GM18508 (cell line): Measurements from ENCODE around the gene CPE.

Experiments used
- ATAC-seq: cut with Tn5 transposase; IDR thresholded peaks from one replicate; pipeline ENCODE4 v1.9.1; 2021; ENCODE audit warnings: moderate number of reproducible peaks; ENCODE audit not compliant: insufficient read depth, unreplicated experiment

The CPE gene

GRCh38 chr4:165541851-165542459, 163.1 kb downstream of the CPE start:
- no peak for ATAC-seq

DNA sequence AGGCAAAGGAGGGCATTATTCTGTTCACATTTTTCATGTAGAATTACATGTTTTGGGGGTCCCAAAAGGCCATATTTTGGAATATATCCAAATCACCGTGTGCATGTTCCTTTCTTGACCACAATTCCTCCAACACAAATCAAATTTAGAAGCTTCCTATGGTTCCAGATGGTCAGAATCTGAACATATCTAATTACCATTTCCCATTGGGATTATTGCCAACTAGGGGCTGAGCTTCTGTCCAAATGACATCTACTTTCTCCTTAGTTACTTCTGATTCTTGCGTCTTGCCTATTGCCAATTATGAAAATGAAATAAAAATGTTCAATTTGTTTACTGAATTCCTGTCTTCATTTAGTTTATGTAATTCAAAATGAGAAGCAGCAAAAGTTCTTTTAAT, 163.7 kb downstream of the CPE start:
- ATAC-seq, result no peak
